GM19397 (cell line): ENCODE results near the gene MICAL3.
"Not testable (repeated sequence)": the region's sequence is repeated elsewhere in the genome, so short reads cannot be mapped to it uniquely, and the experiment has no call there.

Source experiments
- ATAC-seq: cut with Tn5 transposase; IDR thresholded peaks from one replicate; pipeline ENCODE4 v1.9.1; 2021; ENCODE audit warnings: mild to moderate bottlenecking, moderate library complexity; ENCODE audit not compliant: unreplicated experiment

The MICAL3 gene

GRCh38 chr22:18034076-18034475 is 9.7 kb upstream of the MICAL3 start:
- ATAC-seq: no peak

GRCh38 chr22:18033204-18033998 is 9.0 kb upstream of the MICAL3 start:
- no peak for ATAC-seq

- ATAC-seq: no peak
Observed at GRCh38 chr22:18032455-18033101, 8.2 kb upstream of the MICAL3 start.

GRCh38 chr22:18031695-18032454 is 7.5 kb upstream of the MICAL3 start:
- no peak for ATAC-seq

- ATAC-seq: no peak
Observed at GRCh38 chr22:18029686-18030267, 5.4 kb upstream of the MICAL3 start.

GRCh38 chr22:18028817-18029527 is 4.6 kb upstream of the MICAL3 start:
- ATAC-seq: no peak

GRCh38 chr22:18025898-18026297 is 1.5 kb upstream of the MICAL3 start:
- ATAC-seq: not testable (repeated sequence)

GRCh38 chr22:18024956-18025720 is 777 bp upstream of the MICAL3 start:
- ATAC-seq: no peak

GRCh38 chr22:18023509-18024275 is 669 bp downstream of the MICAL3 start:
- ATAC-seq: no peak

- ATAC-seq: no peak
Observed at GRCh38 chr22:18022876-18023275, 1.5 kb downstream of the MICAL3 start.

- ATAC-seq: no peak
Observed at GRCh38 chr22:18021431-18021830, 2.9 kb downstream of the MICAL3 start.

GRCh38 chr22:18020743-18021142 is 3.6 kb downstream of the MICAL3 start:
- not testable (repeated sequence) for ATAC-seq

- no peak for ATAC-seq
Observed at GRCh38 chr22:18013947-18014346, 10.4 kb downstream of the MICAL3 start.

- ATAC-seq: no peak
Observed at GRCh38 chr22:18013436-18013835, 10.9 kb downstream of the MICAL3 start.

- ATAC-seq: no peak
Observed at GRCh38 chr22:18012531-18012930, 11.8 kb downstream of the MICAL3 start.

GRCh38 chr22:18010266-18010665 is 14.1 kb downstream of the MICAL3 start:
- ATAC-seq: no peak

- ATAC-seq: no peak
Observed at GRCh38 chr22:18008136-18008535, 16.2 kb downstream of the MICAL3 start.

- no peak for ATAC-seq
Observed at GRCh38 chr22:18005201-18005926, 19.0 kb downstream of the MICAL3 start.
